Uterus (tissue), 2 donors: ENCODE data around the gene CPNE1.

Source experiments
- POLR2A ChIP-seq, 2 donors: fragments of 450-650 bp; IDR thresholded peaks; one replicate each; pipeline ENCODE4 v1.6.1; 2016; ENCODE audit warnings: antibody characterized with exemption in 2 of 2, mild to moderate bottlenecking in 1 of 2, moderate library complexity in 1 of 2
- TF ChIP-seq, protein P1 (sequence below), 4 experiments: fragments of 200-600 bp in 2 of 4; fragments of 450-650 bp in 2 of 4; sonication (generic) in 2 of 4; IDR thresholded peaks; one replicate each; pipeline ENCODE4 v1.5.1; 2016 to 2019; ENCODE audit warnings: antibody characterized with exemption in 4 of 4, mild to moderate bottlenecking in 2 of 4, moderate library complexity in 1 of 4

DNA sequence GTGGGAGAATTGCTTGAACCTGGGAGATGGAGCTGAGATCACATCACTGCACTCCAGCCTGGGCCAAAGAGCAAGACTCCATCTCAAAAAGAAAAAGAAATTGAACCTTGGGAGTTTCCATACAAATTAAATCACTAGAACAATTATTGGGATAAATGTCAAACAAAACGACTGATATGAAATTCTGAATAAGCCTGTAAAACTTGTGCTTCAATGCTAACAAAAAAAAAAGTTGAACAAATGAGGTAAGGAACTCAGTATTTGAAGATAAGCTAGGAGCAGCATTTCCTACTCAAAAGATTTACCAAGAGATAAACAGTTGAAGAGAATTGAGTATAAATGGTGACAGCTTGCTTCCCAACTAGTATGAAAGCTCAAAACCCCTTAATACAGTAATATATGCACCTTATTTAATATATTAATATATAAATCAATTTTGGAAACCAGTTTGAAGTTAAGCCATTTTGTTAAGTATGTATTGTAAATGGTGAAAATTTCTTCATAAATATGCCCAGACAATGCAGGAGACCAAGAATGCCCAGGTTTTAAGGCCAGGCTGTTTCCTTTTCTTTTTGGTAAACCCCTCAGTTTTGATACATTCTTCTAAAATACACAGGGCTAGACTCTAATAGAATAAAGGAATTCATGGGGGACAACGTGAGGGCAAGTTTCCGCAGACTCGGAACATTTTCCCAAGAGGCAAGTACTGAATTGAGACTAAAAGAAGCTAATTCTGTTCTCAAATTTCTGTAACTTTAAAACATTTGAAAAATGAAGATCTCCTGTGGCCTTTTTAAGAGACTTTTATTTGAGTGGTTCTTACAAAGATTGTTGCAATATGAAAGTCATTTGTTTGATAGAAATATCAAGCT lies 38.4 kb upstream of the CPNE1 start:
- TF ChIP-seq, protein P1, sequence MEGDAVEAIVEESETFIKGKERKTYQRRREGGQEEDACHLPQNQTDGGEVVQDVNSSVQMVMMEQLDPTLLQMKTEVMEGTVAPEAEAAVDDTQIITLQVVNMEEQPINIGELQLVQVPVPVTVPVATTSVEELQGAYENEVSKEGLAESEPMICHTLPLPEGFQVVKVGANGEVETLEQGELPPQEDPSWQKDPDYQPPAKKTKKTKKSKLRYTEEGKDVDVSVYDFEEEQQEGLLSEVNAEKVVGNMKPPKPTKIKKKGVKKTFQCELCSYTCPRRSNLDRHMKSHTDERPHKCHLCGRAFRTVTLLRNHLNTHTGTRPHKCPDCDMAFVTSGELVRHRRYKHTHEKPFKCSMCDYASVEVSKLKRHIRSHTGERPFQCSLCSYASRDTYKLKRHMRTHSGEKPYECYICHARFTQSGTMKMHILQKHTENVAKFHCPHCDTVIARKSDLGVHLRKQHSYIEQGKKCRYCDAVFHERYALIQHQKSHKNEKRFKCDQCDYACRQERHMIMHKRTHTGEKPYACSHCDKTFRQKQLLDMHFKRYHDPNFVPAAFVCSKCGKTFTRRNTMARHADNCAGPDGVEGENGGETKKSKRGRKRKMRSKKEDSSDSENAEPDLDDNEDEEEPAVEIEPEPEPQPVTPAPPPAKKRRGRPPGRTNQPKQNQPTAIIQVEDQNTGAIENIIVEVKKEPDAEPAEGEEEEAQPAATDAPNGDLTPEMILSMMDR (IDR thresholded peaks at IDR 0.05), result no peak
- no peak for TF ChIP-seq POLR2A (IDR thresholded peaks at IDR 0.05)
